Right ventricle myocardium superior (tissue), 1 donor: ENCODE data around the gene P2RY2. TPM values are rescaled to one million over a fixed set of nuclear protein-coding genes. Genes with fewer than 3 reads are reported as not detected.

Experiments
- ATAC-seq: fragments of 200-7000 bp; cut with Tn5 transposase; one replicate; pipeline ENCODE4 v1.9.1; 2020; ENCODE audit warnings: mild to moderate bottlenecking; ENCODE audit not compliant: poor library complexity
- DNase-seq: peaks from one replicate; pipeline ENCODE4 v3.0.0-alpha.2; 2020
- intact Hi-C: fragments of 100-400 bp; cut with DNase I; formaldehyde crosslinking; loops from one replicate; pipeline ENCODE4 v1.11.2; 2022
- total RNA-seq: library from RNA; stranded (reverse); fragmentation: NEBNext Ultra II Directional; extraction: Animal tissue kit (Norgen Biotek cat#: 25700); gene quantifications from one replicate; pipeline ENCODE4 v1.2.1, GENCODE V29; 2021
- donor health status: DM: no; HTN: yes; CAD: no; lungs with severe emphysema.

P2RY2 gene
- total RNA-seq, 1 donor from 2014 or later = 22.5 TPM

GRCh38 chr11:73234471-73235181, 16.5 kb downstream of the P2RY2 start:
- DNase-seq (no peak), ATAC-seq (no peak)
- intact Hi-C loops = loop anchor here (5.0 kb wide), 2 partner anchors 53 to 402 kb away; no protein-coding TSS in a partner anchor

- intact Hi-C loops = loop anchor here (5.0 kb wide), 2 partner anchors 52 to 403 kb away; no protein-coding TSS in a partner anchor
- DNase-seq (no peak), ATAC-seq (no peak)
Observed at GRCh38 chr11:73235236-73235786, 17.2 kb downstream of the P2RY2 start.

- DNase-seq (no peak), ATAC-seq (no peak)
- intact Hi-C loops = loop anchor here (5.0 kb wide), 2 partner anchors 51 to 404 kb away; no protein-coding TSS in a partner anchor
Observed at GRCh38 chr11:73236205-73236765, 18.2 kb downstream of the P2RY2 start.

DNA sequence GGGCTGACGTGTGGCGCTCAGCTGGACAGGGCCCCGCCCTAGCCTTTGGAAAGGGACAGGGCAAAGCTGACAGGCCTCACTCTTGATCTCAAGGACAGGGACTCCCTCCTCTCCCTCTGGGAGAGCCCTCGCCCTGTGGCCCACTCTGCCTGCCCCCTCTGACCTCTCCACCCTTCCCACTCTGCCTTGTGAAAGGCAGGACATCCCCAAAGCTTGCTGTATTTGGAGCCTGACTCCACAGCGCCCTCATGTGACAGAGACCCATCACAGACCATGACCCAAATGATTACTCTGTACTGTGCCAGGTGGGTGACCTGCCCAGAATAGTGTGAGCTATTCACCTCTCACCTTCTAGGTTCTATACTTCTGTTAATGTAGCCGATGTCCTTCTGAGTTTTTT, 18.8 kb downstream of the P2RY2 start:
- ATAC-seq = peak; percentile 52
- intact Hi-C loops = loop anchor here (5.0 kb wide), 2 partner anchors 50 to 405 kb away; no protein-coding TSS in a partner anchor
- DNase-seq = peak; percentile 62

DNA sequence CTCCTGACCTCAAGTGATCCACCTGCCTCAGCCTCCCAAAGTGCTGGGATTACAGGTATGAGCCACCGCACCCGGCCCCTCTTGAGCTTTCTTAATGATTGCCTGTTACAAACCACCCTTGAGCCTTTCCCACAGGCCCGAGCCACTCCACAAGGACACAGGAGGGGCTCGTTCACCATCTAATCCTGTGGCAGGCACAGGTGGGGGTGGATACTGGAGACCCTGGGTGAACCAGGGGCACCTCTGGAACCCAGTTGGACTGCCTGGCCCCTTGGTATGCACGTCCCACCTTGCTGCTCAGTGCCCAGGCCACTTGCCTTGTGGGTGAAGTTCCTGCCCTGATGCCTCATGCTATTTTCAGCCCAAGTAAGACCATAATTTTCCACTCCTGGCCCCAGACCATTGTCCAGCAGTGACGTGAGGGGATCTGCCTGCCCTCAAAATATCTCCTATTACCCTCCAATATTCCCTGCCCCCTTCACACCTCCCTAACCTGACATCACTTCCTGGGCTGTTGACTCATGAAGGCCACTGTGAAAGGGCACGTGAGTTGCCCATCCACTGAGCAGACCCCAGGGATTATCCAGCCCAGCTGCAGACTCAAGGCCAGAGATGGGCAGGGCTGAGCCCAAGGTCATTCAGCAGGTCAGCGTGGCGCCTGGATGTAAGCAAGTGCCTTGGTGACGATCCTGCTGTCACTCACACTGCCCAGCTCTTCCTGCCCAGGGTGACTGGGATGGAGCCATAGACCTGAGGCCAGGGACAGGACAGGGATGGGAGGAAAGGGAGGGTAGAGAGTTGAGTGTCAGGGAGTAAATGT, 19.6 kb downstream of the P2RY2 start:
- peak; percentile 33 for ATAC-seq
- intact Hi-C loops = loop anchor here (5.0 kb wide), 2 partner anchors 50 to 405 kb away; no protein-coding TSS in a partner anchor
- no peak for DNase-seq

DNA sequence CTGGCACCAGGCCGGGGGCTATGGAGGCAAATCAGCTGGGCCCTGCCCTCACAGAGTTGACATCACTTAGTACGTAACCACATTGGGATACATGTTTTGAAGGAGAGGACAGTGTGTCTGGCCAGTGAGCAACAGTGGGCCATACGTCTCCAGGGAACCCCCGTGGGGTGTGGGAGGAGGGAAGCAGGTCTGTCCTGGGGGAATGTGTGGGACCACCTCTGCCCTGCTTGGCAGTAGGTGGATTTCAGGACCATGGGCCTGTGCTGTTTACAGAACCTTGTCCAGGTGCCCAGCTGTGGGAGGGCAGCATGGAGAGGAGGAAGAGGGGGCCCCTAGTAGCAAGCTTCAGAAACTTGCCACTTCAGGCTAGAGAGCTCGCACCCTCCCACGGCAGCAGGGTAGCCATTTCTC, 21.0 kb downstream of the P2RY2 start:
- no peak for ATAC-seq
- no peak for DNase-seq
- intact Hi-C loops = loop anchor here (5.0 kb wide), 2 partner anchors 48 to 407 kb away; no protein-coding TSS in a partner anchor

GRCh38 chr11:73239571-73240189, 21.6 kb downstream of the P2RY2 start:
- intact Hi-C loops = loop anchor here (5.0 kb wide), 3 partner anchors 48 to 407 kb away; no protein-coding TSS in a partner anchor

DNA sequence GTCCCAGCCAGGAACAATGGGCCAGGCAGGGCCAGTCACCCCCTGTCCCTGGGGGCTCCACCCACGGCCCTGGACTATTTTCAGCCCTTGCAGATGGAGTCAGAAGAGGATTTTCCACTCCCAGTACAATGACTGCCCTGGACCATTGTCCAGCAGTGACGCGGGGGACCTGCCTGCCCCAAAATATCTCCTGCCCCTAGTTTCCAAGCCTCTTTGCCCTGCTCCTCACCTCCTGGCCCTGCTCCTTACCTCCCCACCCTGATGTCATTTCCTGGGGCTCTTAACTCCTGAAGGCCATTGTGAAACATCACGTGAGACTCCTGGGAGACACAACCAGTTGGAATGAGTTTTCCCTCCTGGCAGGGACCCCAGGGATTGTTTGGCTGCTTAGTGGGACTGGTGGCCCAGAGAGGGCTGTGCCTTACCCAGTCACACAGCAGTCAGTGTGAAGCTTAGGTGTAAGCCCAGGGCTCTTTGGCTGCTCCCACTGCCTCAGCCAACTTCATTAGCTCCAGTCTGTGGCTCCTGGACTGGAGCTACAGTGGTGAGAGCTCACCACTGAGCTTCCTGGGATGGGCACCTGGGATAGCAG, 22.2 kb downstream of the P2RY2 start:
- DNase-seq (peak; percentile 84), ATAC-seq (peak; percentile 75)
- intact Hi-C loops = loop anchor here (5.0 kb wide), 1 partner anchor 53 kb away; no protein-coding TSS in a partner anchor

More at GRCh38 chr11:73239571-73240189, 21.6 kb downstream of the P2RY2 start:
- no peak for DNase-seq
- no peak for ATAC-seq

- ATAC-seq = no peak
- intact Hi-C loops = loop anchor here (5.0 kb wide), 1 partner anchor 54 kb away; no protein-coding TSS in a partner anchor
- no peak for DNase-seq
Observed at GRCh38 chr11:73241300-73241699, 23.2 kb downstream of the P2RY2 start.

DNA sequence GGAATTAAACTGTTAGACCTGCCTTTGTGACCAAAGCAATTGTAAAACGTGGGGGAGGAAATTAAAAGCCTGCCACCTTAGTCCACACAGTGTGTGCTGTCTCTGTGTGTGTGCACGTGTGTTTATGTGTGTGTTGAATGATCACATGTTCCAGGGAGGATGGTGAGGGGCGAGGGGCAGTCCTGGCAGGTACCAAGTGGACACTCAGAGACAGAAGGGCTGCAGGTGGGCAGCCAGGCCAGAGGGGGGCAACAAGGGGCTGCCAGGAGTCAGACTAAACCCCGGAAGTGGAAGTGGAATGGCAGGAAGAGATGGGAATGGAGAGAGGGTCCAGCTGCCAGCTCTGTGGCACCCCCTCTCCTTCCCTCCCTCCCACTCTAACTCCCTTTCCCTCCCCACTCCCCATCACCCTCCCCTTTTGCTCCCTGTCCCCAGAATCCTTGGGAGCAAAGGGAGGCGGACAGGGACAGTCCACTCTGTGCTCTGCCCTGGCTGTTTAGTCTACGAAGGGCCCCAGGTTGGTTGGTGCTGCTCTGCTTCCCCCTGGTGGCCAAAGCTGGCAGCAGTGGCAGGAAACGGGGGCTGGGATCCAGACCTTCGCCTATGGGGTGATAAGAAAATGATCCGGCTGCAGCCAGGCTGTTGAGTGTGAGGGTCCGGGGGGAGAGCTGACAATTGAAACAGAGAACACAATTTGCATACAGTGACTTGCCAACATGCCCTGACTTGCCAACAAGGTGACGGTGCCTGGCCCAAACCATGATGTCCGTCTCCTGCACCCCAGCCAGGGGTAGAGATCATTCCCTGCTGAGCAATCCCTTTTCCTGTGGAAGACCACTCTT, 24.4 kb downstream of the P2RY2 start:
- ATAC-seq (peak; percentile 66), DNase-seq (peak; percentile 85)
- intact Hi-C loops = loop anchor here (5.0 kb wide), 1 partner anchor 55 kb away; no protein-coding TSS in a partner anchor

DNA sequence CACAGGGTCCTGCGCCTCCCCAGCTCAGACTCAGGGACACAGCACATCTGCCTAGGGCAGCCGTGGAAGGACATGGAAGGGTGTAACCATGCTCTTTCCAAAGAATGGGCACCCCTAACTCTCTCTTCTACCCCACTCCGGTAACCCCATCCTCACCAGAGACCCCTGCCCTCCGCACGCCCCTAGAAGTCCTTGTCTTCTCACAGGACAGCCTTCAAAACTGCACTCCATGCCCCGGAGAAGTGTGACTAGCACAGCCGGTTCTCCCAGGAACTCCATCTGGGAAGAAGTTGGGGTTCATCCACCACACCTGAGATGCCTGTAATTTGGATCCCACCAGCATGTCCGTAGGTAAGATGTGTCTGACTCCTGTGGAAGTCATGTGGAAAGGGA, 25.0 kb downstream of the P2RY2 start:
- intact Hi-C loops = loop anchor here (5.0 kb wide), 1 partner anchor 56 kb away; no protein-coding TSS in a partner anchor
- ATAC-seq (no peak), DNase-seq (no peak)

GRCh38 chr11:73244589-73245240, 26.6 kb downstream of the P2RY2 start:
- no peak for ATAC-seq
- DNase-seq = no peak
- intact Hi-C loops = loop anchor here (5.0 kb wide), 1 partner anchor 57 kb away; no protein-coding TSS in a partner anchor

DNA sequence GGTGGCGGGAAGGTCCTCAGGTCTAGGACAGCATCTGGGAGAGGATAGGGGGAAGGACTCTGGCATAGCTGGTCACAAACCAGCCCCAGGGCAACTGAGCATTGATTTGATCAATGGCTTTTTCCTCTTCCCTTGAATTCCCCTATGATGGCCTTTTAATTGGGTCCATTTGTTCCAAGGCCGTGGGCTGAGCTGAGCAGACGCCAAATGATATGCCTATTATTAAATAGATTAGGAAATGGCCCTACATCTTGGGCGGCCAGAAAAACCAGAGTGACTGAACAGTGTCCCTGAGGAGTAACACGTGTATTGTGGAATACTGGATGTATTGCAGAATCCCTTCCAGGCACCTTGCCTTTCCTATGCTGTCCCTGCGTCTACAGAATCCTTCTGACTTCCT, 27.4 kb downstream of the P2RY2 start:
- DNase-seq (no peak), ATAC-seq (no peak)
- intact Hi-C loops = no loop called here

- intact Hi-C loops = no loop called here
- DNase-seq (no peak), ATAC-seq (no peak)
Observed at GRCh38 chr11:73246303-73246702, 28.2 kb downstream of the P2RY2 start.

- intact Hi-C loops = no loop called here
- DNase-seq = no peak
- ATAC-seq = no peak
Observed at GRCh38 chr11:73248526-73249185, 30.6 kb downstream of the P2RY2 start.

GRCh38 chr11:73249304-73249703, 31.2 kb downstream of the P2RY2 start:
- ATAC-seq (peak; percentile 15), DNase-seq (no peak)
- intact Hi-C loops = no loop called here
